ENCODE data around the gene TMC4.
"Not testable (repeated sequence)": the region's sequence is repeated elsewhere in the genome, so short reads cannot be mapped to it uniquely, and the experiment has no call there.

The TMC4 gene

DNA sequence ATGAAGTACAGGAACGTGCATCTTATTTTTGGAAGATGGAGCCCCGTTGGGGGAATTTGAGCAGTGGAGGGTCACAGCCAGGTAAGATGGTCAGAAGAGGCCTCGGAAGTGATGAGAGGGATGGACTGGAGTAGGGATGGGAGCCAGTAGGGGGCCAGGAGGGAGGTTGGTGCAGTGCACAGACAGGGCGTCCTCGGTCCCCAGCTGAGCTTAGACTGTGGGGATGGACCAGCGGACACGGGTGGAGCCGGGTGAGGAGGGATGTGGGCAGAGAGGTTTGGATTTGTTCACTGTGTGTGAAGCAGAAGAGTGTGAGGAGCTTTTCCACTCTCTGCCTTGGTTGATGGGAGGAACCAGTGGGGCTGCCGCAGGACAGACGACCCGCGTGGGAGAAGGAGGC lies 38.3 kb upstream of the TMC4 start:
- H3K4me3 ChIP-seq, result no peak overlapping the region
- H3K9ac ChIP-seq (ENCODE audit: insufficient read length), result no peak overlapping the region
- H3K36me3 ChIP-seq (ENCODE audit: insufficient read depth, low read length), result peaks cover 22% of the 10 kb centered on the region
- H3K27ac ChIP-seq, result no peak overlapping the region
- H3K9me3 ChIP-seq (ENCODE audit: low read depth, low read length), result no peaks in the 10 kb centered on the region
- no peak for DNase-seq (ENCODE audit: low read depth, low spot score)
- no peak for TF ChIP-seq FOXP2 (optimal IDR thresholded peaks at IDR 0.05; ENCODE audit: control extremely low read depth, extremely low read length, insufficient read depth)
- TF ChIP-seq POLR2AphosphoS5 (IDR thresholded peaks at IDR 0.05; ENCODE audit: borderline replicate concordance, low read depth, low read length), result no peak
- no peak for TF ChIP-seq EZH2 (IDR thresholded peaks at IDR 0.05)

DNA sequence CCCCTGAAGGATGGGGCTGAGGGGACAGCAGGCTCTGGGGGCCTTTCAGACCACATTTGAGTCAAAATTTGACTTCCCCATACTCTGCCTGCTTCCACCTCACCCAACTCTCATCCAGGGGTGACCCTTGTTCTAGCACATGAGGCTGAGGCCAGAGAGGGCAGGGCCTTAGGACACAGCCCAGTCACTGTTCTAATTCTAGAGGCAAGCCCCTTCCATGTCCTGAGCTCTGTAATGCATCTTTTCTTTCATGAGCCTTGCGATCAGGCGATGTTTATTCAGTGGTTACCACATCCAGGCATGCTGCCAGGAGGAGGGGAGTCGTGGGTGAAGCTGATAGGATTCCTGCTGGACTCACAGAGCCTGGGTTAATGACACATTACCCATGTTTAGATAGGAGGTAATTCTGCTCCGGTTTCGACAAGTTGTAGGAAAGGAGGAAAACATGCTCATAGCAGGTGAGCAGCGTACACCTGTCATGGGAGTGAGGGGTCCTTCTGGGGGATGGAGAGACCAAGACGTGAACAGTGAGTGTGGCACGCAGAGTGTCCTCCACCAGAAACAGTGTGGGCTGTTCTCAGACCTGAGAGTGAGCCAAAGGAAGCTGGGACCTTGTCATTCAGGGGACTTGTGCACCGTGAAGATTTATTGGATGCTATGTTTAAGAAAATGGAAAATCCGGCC lies 37.0 kb upstream of the TMC4 start:
- Histone ChIP-seq H3K9ac (ENCODE audit: insufficient read length) (no peak overlapping the region), H3K36me3 (ENCODE audit: insufficient read depth, low read length) (peaks cover 35% of the 10 kb centered on the region), H3K4me3 (no peak overlapping the region), H3K27ac (peak overlapping the region; percentile 12), H3K9me3 (ENCODE audit: low read depth, low read length) (no peaks in the 10 kb centered on the region)
- no peak for DNase-seq (ENCODE audit: low read depth, low spot score)
- peak; percentile 40 for TF ChIP-seq FOXP2 (optimal IDR thresholded peaks at IDR 0.05; ENCODE audit: control extremely low read depth, extremely low read length, insufficient read depth)
- TF ChIP-seq POLR2AphosphoS5 (IDR thresholded peaks at IDR 0.05; ENCODE audit: borderline replicate concordance, low read depth, low read length), result no peak; the same call in 1 of the 2 replicates
- no peak for TF ChIP-seq EZH2 (IDR thresholded peaks at IDR 0.05)

DNA sequence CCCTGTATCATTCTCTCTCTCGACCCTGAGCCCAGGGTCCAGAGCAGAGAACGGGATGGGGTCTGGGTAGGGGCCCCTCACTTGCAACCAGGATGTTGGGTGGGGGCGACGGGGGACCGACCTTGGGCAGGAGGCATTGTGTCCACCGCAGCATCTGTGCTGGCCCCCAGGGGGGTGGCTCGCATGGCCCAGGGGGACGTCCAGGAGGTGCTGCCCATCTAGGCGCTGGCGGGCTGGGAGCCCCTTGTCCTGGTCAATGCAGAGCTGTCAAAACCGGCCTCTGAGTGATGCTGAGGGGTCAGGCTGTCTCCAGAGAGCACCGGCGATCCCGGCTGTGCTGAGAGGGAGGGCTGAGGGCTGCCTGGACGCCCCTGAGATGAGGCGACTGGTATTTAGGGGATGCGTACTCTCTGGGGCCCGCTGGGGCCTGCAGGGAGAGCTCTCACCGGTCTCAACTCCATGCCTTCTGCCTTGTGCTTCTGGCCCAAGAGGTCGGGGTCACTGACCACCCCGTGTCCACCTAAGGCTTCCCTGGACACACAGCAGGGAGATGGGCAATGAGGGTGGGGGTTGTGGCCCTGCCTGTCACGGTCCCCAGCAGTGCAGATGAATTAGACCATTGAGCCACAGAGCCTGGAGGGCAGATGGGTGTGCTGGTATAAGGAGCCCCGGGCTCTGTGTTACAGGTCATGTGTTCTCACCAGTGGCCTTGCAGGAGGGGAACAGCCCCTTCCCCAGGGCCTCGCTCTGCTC lies 36.3 kb upstream of the TMC4 start:
- H3K27ac ChIP-seq, result peak overlapping the region; percentile 68; the same call in 1 of the 2 replicates
- no peak overlapping the region for H3K4me3 ChIP-seq
- H3K36me3 ChIP-seq (ENCODE audit: insufficient read depth, low read length), result peaks cover 42% of the 10 kb centered on the region
- no peak overlapping the region for H3K9ac ChIP-seq (ENCODE audit: insufficient read length)
- TF ChIP-seq EZH2 (IDR thresholded peaks at IDR 0.05), result no peak
- TF ChIP-seq POLR2AphosphoS5 (IDR thresholded peaks at IDR 0.05; ENCODE audit: borderline replicate concordance, low read depth, low read length), result peak; percentile 7; the same call in 1 of the 2 replicates
- no peak for DNase-seq (ENCODE audit: low read depth, low spot score)
- H3K9me3 ChIP-seq (ENCODE audit: low read depth, low read length), result no peaks in the 10 kb centered on the region

DNA sequence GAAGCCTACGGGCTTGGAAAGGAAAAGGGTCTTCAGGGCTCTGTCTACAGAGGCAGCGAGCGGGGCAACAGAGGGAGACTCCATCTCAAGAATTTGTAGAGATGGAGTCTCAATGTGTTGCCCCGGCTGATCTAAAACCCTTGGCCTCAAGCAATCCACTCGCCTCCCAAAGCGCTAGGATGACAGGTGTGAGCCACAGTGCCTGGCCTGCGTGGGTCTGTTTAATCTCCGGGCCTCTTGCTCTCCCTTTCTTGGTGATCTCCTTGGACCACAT lies 35.8 kb upstream of the TMC4 start:
- H3K4me3 ChIP-seq, result no peak overlapping the region
- no peak for DNase-seq (ENCODE audit: low read depth, low spot score)
- H3K9me3 ChIP-seq (ENCODE audit: low read depth, low read length), result no peaks in the 10 kb centered on the region
- H3K27ac ChIP-seq, result peak overlapping the region; percentile 68; the same call in 1 of the 2 replicates
- no peak overlapping the region for H3K9ac ChIP-seq (ENCODE audit: insufficient read length)
- TF ChIP-seq POLR2AphosphoS5 (IDR thresholded peaks at IDR 0.05; ENCODE audit: borderline replicate concordance, low read depth, low read length), result peak; percentile 40; the same call in 1 of the 2 replicates
- TF ChIP-seq EZH2 (IDR thresholded peaks at IDR 0.05), result no peak
- TF ChIP-seq FOXP2 (optimal IDR thresholded peaks at IDR 0.05; ENCODE audit: control extremely low read depth, extremely low read length, insufficient read depth), result no peak
- peaks cover 47% of the 10 kb centered on the region for H3K36me3 ChIP-seq (ENCODE audit: insufficient read depth, low read length)

DNA sequence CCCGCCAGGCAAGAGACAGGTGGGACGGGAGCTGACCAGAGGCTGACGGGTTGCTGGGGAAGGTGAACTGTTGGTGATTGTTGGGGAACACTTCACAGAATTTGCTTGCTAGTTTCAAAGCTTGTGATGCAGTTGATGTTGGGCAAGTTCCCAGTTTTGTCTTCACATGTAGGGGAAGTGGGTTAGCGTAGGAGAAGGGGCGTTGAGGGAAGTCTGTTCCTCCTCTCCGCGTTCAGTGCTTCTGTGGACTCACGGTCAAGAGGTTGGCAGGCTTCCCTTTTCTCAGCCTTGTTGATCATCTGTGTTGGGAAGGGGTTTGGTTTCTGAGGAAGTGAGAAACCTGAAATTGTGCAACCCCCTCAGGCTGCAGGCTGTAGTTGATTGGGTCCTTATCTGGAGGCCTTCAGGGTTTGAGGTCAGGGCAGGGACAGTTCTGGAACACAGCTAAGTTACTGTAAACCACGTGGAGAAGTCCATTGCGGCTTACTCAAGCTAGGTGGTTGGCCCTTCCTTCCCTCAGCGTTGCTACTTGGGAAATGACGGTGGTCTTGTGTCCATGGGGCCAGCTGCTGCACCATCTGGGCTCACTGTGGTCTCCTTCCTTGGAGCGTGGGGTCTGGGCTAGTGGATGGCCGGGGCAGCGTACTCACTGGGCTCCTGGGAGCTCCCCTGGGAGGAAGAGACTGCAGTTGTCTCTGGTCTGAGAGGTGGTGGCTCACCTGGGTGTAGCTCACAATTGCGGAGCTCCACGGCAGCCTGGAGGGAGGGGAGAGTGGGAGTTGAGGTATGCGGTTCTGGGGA lies 35.2 kb upstream of the TMC4 start:
- Histone ChIP-seq H3K9me3 (ENCODE audit: low read depth, low read length) (no peaks in the 10 kb centered on the region), H3K36me3 (ENCODE audit: insufficient read depth, low read length) (peaks cover 52% of the 10 kb centered on the region), H3K4me3 (no peak overlapping the region), H3K27ac (peak overlapping the region; percentile 68; the same call in 1 of the 2 replicates), H3K9ac (ENCODE audit: insufficient read length) (no peak overlapping the region)
- DNase-seq (ENCODE audit: low read depth, low spot score), result no peak
- no peak for TF ChIP-seq EZH2 (IDR thresholded peaks at IDR 0.05)
- no peak for TF ChIP-seq FOXP2 (optimal IDR thresholded peaks at IDR 0.05; ENCODE audit: control extremely low read depth, extremely low read length, insufficient read depth)
- peak; percentile 6; the same call in 1 of the 2 replicates for TF ChIP-seq POLR2AphosphoS5 (IDR thresholded peaks at IDR 0.05; ENCODE audit: borderline replicate concordance, low read depth, low read length)

DNA sequence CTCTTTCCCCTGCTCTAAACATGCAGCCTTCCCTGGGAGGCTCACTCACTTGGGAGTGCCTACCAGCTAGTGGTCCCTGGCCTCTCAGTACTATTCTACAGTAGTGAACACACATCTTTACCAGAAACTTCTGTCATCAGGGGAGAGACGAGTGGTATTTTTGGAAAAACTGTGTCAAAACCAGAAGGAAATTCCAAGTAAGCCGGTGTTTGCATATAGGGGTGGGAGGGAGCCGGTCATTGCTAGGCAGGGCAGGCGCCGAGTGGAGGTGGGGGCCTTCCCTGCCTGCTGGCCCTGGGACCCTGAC lies 34.7 kb upstream of the TMC4 start:
- Histone ChIP-seq H3K9me3 (ENCODE audit: low read depth, low read length) (no peaks in the 10 kb centered on the region), H3K36me3 (ENCODE audit: insufficient read depth, low read length) (peaks cover 58% of the 10 kb centered on the region), H3K9ac (ENCODE audit: insufficient read length) (no peak overlapping the region), H3K27ac (peak overlapping the region; percentile 68; the same call in 1 of the 2 replicates), H3K4me3 (no peak overlapping the region)
- no peak for TF ChIP-seq POLR2AphosphoS5 (IDR thresholded peaks at IDR 0.05; ENCODE audit: borderline replicate concordance, low read depth, low read length)
- no peak for TF ChIP-seq FOXP2 (optimal IDR thresholded peaks at IDR 0.05; ENCODE audit: control extremely low read depth, extremely low read length, insufficient read depth)
- TF ChIP-seq EZH2 (IDR thresholded peaks at IDR 0.05), result no peak
- no peak for DNase-seq (ENCODE audit: low read depth, low spot score)

DNA sequence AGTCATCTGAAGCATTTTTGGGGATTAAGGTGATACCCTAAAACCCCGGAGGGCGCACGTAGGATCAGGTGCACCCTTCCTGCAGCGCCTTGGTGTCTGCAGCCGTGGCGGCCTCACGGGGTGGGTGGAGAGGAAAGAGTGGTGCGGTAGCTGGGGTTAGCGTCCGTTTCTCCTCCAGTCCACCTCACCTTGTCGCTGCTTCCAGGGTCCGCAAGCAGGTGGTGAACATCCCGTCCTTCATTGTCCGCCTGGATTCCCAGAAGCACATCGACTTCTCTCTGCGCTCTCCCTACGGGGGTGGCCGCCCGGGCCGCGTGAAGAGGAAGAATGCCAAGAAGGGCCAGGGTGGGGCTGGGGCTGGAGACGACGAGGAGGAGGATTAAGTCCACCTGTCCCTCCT lies 34.2 kb upstream of the TMC4 start:
- not testable (repeated sequence) for H3K9ac ChIP-seq (ENCODE audit: insufficient read length); H3K4me3 ChIP-seq; DNase-seq (ENCODE audit: low read depth, low spot score); H3K27ac ChIP-seq; H3K9me3 ChIP-seq (ENCODE audit: low read depth, low read length)
- H3K36me3 ChIP-seq (ENCODE audit: insufficient read depth, low read length), result peaks cover 62% of the 10 kb centered on the region
- 0 out of 2 replicates have a peak, but pooled peaks have one; percentile 6 for TF ChIP-seq POLR2AphosphoS5 (IDR thresholded peaks at IDR 0.05; ENCODE audit: borderline replicate concordance, low read depth, low read length)

DNA sequence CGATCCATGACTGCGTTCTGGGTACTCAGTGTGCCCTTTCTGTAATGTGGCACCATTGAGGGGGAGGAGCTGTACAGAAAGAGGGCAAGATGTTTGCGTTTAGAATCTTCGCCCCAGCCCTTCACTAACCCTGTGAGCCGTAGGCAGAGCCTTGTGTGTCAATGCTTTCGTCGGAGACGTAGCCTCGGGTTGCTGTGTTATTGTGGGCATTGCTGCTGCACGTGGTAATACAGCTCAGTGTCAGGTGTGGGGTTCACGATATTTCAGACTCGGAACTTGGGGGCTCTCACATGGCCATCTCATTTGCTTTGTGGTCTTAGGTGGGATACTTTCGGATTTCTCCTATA lies 33.8 kb upstream of the TMC4 start:
- H3K9ac ChIP-seq (ENCODE audit: insufficient read length), result no peak overlapping the region
- peaks cover 66% of the 10 kb centered on the region for H3K36me3 ChIP-seq (ENCODE audit: insufficient read depth, low read length)
- no peak overlapping the region for H3K4me3 ChIP-seq
- DNase-seq (ENCODE audit: low read depth, low spot score), result no peak
- H3K9me3 ChIP-seq (ENCODE audit: low read depth, low read length), result no peaks in the 10 kb centered on the region
- TF ChIP-seq EZH2 (IDR thresholded peaks at IDR 0.05), result no peak
- TF ChIP-seq FOXP2 (optimal IDR thresholded peaks at IDR 0.05; ENCODE audit: control extremely low read depth, extremely low read length, insufficient read depth), result no peak
- TF ChIP-seq POLR2AphosphoS5 (IDR thresholded peaks at IDR 0.05; ENCODE audit: borderline replicate concordance, low read depth, low read length), result no peak
- H3K27ac ChIP-seq, result no peak overlapping the region

All from SK-N-MC (cell line).